IMR-90 (cell line): ENCODE measurements around the gene GRAMD4. TPM values are rescaled to one million over a fixed set of nuclear protein-coding genes. Genes with fewer than 3 reads are reported as not detected.

Source experiments
- ATAC-seq: fragments of 200-7000 bp; cut with Tn5 transposase; 2 replicates; pipeline ENCODE4 v1.9.1; 2020; ENCODE audit warnings: low read depth, mild to moderate bottlenecking, moderate library complexity
- BruUV-seq: library from RNA; stranded (reverse); fragments of 400-500 nt; replicated peaks from 2 replicates; lab custom pipeline; 2021; lab: Mats Ljungman, UMichigan
- CTCF ChIA-PET: fragments of 300-600 bp; formaldehyde crosslinking; extraction: SDS; loops from one replicate; lab custom pipeline; 2021; ENCODE audit warnings: antibody characterized with exemption; lab: Yijun Ruan, JAX
- POLR2A ChIA-PET: fragments of 300-600 bp; sonication (Branson Sonifier 250); formaldehyde crosslinking; loops from one replicate; lab custom pipeline; 2022; ENCODE audit warnings: antibody characterized with exemption; ENCODE audit not compliant: unreplicated experiment; lab: Charles Lee
- DNase-seq: peaks from one replicate; pipeline ENCODE4 v3.0.0; 2013
- H2AFZ ChIP-seq: replicated peaks from 2 replicates; pipeline ENCODE3; 2013; ENCODE audit warnings: low read length, mild to moderate bottlenecking; ENCODE audit not compliant: poor library complexity
- H2AK5ac ChIP-seq: 2 replicates; pipeline ENCODE4 v1.6.1; 2013; ENCODE audit warnings: low read depth, low read length, inconsistent platforms
- H2AK9ac ChIP-seq: replicated peaks from 2 replicates; pipeline ENCODE3; 2013; ENCODE audit warnings: mild to moderate bottlenecking, low read depth, low read length, moderate library complexity; ENCODE audit not compliant: poor library complexity
- H2BK120ac ChIP-seq: 2 replicates; pipeline ENCODE4 v1.6.1; 2013; ENCODE audit warnings: low read depth, low read length, inconsistent platforms
- H2BK15ac ChIP-seq: 3 replicates; pipeline ENCODE4 v1.6.1; 2013; ENCODE audit warnings: low read depth, low read length, inconsistent platforms
- H2BK20ac ChIP-seq: 2 replicates; pipeline ENCODE4 v1.6.1; 2013; ENCODE audit warnings: low read depth, mild to moderate bottlenecking, inconsistent platforms, low read length, moderate library complexity
- H2BK5ac ChIP-seq: 2 replicates; pipeline ENCODE4 v1.6.1; 2013; ENCODE audit warnings: mild to moderate bottlenecking, low read depth, low read length, inconsistent platforms; ENCODE audit not compliant: poor library complexity, severe bottlenecking
- H3K14ac ChIP-seq: replicated peaks from 2 replicates; pipeline ENCODE4 v1.6.1; 2013; ENCODE audit warnings: low read depth, low read length, inconsistent platforms
- H3K18ac ChIP-seq: 2 replicates; pipeline ENCODE4 v1.6.1; 2013; ENCODE audit warnings: low read depth, low read length, control low read depth
- H3K23ac ChIP-seq: 2 replicates; pipeline ENCODE4 v1.6.1; 2013; ENCODE audit warnings: low read depth, low read length, inconsistent platforms
- H3K27ac ChIP-seq: 2 replicates; pipeline ENCODE4 v1.5.1; 2013; ENCODE audit warnings: mild to moderate bottlenecking, control low read depth, low read length; ENCODE audit not compliant: insufficient read depth
- H3K27me3 ChIP-seq: 2 replicates; pipeline ENCODE4 v1.6.1; 2013; ENCODE audit warnings: low read length; ENCODE audit not compliant: control insufficient read depth, insufficient read depth
- H3K36me3 ChIP-seq: 2 replicates; pipeline ENCODE4 v1.6.1; 2013; ENCODE audit warnings: low read length, mixed read lengths; ENCODE audit not compliant: control insufficient read depth, insufficient read depth
- H3K4ac ChIP-seq: 2 replicates; pipeline ENCODE4 v1.6.1; 2013; ENCODE audit warnings: low read depth, low read length, inconsistent platforms
- H3K4me1 ChIP-seq: 2 replicates; pipeline ENCODE4 v1.6.1; 2013; ENCODE audit warnings: low read length, mixed read lengths; ENCODE audit not compliant: control insufficient read depth, insufficient read depth
- H3K4me2 ChIP-seq: 2 replicates; pipeline ENCODE4 v1.6.1; 2013; ENCODE audit warnings: low read depth, mild to moderate bottlenecking, control low read depth, low read length, moderate library complexity
- H3K4me3 ChIP-seq: 2 replicates; pipeline ENCODE4 v1.5.1; 2013; ENCODE audit warnings: low read depth, mild to moderate bottlenecking, control low read depth, low read length, moderate library complexity; ENCODE audit not compliant: insufficient read depth
- H3K56ac ChIP-seq: 2 replicates; pipeline ENCODE4 v1.6.1; 2013; ENCODE audit warnings: low read length, inconsistent platforms; ENCODE audit not compliant: insufficient read depth; ENCODE audit errors: extremely low read depth
- H3K79me1 ChIP-seq, 2 experiments: 2 replicates each; pipeline ENCODE4 v1.6.1; 2013; ENCODE audit warnings: low read length in 2 of 2, inconsistent platforms in 1 of 2, low read depth in 1 of 2
- H3K9ac ChIP-seq: 2 replicates; pipeline ENCODE4 v1.6.1; 2013; ENCODE audit warnings: low read depth, low read length, control low read depth
- H3K9me1 ChIP-seq: 2 replicates; pipeline ENCODE4 v1.6.1; 2013; ENCODE audit warnings: low read length, inconsistent platforms; ENCODE audit not compliant: insufficient read depth
- H3K9me3 ChIP-seq: 2 replicates; pipeline ENCODE4 v1.6.1; 2013; ENCODE audit warnings: low read length; ENCODE audit not compliant: control insufficient read depth, insufficient read depth
- H4K20me1 ChIP-seq: 2 replicates; pipeline ENCODE4 v1.6.1; 2013; ENCODE audit warnings: low read length, inconsistent platforms; ENCODE audit not compliant: insufficient read depth
- H4K5ac ChIP-seq: 2 replicates; pipeline ENCODE4 v1.6.1; 2013; ENCODE audit warnings: mild to moderate bottlenecking, low read depth, low read length, control low read depth
- H4K8ac ChIP-seq, 2 experiments: 2 replicates each; pipeline ENCODE4 v1.6.1; 2013; ENCODE audit warnings: low read depth in 2 of 2, low read length in 2 of 2, control low read depth in 1 of 2, inconsistent platforms in 1 of 2
- H4K91ac ChIP-seq: 2 replicates; pipeline ENCODE4 v1.6.1; 2013; ENCODE audit warnings: low read depth, low read length, inconsistent platforms; ENCODE audit not compliant: insufficient read depth
- BHLHE40 ChIP-seq: fragments of 150-350 bp; IDR thresholded peaks from 2 replicates; pipeline ENCODE4 v1.6.1; 2016; ENCODE audit warnings: mild to moderate bottlenecking, low read depth, low read length
- CEBPB ChIP-seq: IDR thresholded peaks from 2 replicates; pipeline ENCODE4 v1.6.1; 2012; ENCODE audit warnings: low read depth, low read length, improper control_type of control experiment
- CHD1 ChIP-seq: IDR thresholded peaks from 2 replicates; pipeline ENCODE4 v1.6.1; 2012; ENCODE audit warnings: low read depth, low read length, improper control_type of control experiment
- FOS ChIP-seq: fragments of 150-350 bp; IDR thresholded peaks from 2 replicates; pipeline ENCODE4 v1.6.1; 2016; ENCODE audit warnings: low read depth, low read length
- MXI1 ChIP-seq: IDR thresholded peaks from 2 replicates; pipeline ENCODE4 v1.6.1; 2012; ENCODE audit warnings: low read depth, mild to moderate bottlenecking, low read length, moderate library complexity, borderline replicate concordance
- NFE2L2 ChIP-seq: fragments of 150-350 bp; IDR thresholded peaks from 2 replicates; pipeline ENCODE4 v1.6.1; 2016; ENCODE audit warnings: low read depth, mild to moderate bottlenecking, low read length
- RCOR1 ChIP-seq: IDR thresholded peaks from 2 replicates; pipeline ENCODE4 v1.6.1; 2012; ENCODE audit warnings: mild to moderate bottlenecking, low read length, improper control_type of control experiment; ENCODE audit not compliant: insufficient replicate concordance
- RFX5 ChIP-seq: IDR thresholded peaks from 2 replicates; pipeline ENCODE4 v1.8.0; 2012; ENCODE audit warnings: low read depth, mild to moderate bottlenecking, low read length, moderate library complexity
- SMC3 ChIP-seq: fragments of 150-350 bp; IDR thresholded peaks from 2 replicates; pipeline ENCODE4 v1.6.1; 2016; ENCODE audit warnings: low read depth, mild to moderate bottlenecking, antibody characterized with exemption, low read length, moderate library complexity
- WGBS, 2 experiments: methylation state at CpG; one replicate each; pipeline versions ENCODE4 v1.1.5 to v1.1.7; 2013; ENCODE audit warnings: missing lambda C conversion rate in 2 of 2; ENCODE audit not compliant: insufficient read length in 1 of 2; ENCODE audit errors: extremely low coverage in 2 of 2; 5-methylcytosine and 5-hydroxymethylcytosine counted together
- dilution Hi-C: fragments of 300-500 bp; cut with HindIII; formaldehyde crosslinking; loops from one replicate; pipeline ENCODE4 v1.14.3; 2018; ENCODE audit warnings: low sequenced_read_pairs; ENCODE audit not compliant: unreplicated experiment
- in situ Hi-C: fragments of 300-500 bp; cut with MboI; formaldehyde crosslinking; loops from 3 replicates; pipeline ENCODE4 v1.14.3; 2019; ENCODE audit warnings: low sequenced_read_pairs, inconsistent platforms, mixed read lengths
- intact Hi-C: fragments of 100-400 bp; cut with micrococcal nuclease; formaldehyde crosslinking; loops from 2 replicates; pipeline ENCODE4 v1.10.0; 2022
- polyA plus RNA-seq, 3 experiments: library from polyadenylated mRNA; depleted of rRNA; stranded (reverse); fragments of >200 nt; gene quantifications; 2 replicates each; pipeline ENCODE4 v1.2.3, GENCODE V29; 2012; ENCODE audit warnings: low replicate concordance in 1 of 3
- total RNA-seq: library from RNA; depleted of rRNA; stranded (reverse); fragments of >200 nt; gene quantifications from 2 replicates; pipeline ENCODE4 v1.2.3, GENCODE V29; 2012
- TF ChIP-seq, protein P1 (sequence below): fragments of 150-350 bp; IDR thresholded peaks from 2 replicates; pipeline ENCODE4 v1.6.1; 2016; ENCODE audit warnings: low read depth, mild to moderate bottlenecking, low read length, moderate library complexity, borderline replicate concordance
- TF ChIP-seq, protein P2 (sequence below): fragments of 150-350 bp; IDR thresholded peaks from 2 replicates; pipeline ENCODE4 v1.6.1; 2017; ENCODE audit warnings: mild to moderate bottlenecking, antibody characterized with exemption, low read length, low read depth

Gene GRAMD4
- total and polyA plus RNA-seq, 2 of the 4 experiments (the other 2 are of a cell fraction) = 2.7 to 5.8 TPM

DNA sequence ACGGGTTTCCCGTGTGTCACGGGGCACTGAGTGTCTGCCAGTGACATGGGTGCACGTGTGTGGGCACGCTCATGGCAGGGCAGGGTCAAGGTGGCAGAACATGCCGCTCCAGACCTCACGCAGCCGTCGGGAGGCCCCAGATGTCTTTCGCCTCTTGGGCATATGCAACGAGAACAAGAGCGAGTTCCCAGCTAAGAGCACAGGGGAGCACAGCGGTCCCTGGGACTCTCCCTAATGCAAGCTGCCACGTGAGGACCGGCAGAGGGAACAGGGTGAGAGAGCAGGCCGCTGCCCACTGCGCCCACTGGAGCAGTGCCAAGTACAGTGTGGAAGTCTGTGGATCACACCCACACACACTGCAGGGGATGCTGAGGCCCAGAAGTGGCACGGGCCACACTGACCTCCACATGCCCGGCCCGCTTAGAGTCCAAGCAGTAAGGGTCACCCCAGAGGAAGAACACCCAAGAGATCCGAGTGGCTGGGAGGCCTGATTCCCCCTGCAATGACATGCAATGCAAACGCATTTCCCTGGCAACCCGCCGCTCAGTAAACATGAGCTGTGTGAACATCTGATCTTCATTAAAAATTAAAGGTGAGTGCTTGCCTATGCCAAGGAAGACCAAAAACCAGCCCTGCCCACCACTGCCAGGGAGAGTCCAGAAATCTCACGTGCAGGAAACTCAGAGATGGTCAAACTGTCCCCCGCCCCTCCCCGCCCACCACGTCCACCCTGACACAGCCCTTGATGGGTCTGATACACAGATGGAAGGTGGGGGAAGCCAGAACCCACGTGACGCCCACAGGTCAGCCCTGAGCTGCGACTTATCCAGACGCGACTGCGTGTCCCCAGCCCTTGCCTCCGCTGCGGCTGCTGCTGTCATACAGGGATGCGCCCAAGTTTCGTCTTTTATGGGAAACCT lies 106.1 kb downstream of the GRAMD4 start (continued):
- no peak for TF ChIP-seq NFE2L2

DNA sequence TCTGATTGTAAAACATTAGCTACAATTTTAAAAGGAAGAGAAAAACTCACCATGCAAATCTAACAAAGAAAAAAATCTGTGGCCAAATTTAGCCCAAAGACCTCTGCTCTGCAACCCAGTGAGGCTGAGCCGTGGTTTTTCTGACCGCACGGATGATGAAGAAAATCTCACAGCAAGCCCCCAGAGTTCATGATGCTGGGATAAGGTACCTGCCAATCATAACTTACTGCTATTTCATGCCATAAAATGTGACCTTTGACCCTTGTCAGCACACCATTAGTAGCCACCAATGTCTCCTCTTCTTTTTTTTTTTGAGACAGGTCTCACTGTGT lies 106.8 kb downstream of the GRAMD4 start:
- Histone ChIP-seq H2BK120ac (no peak overlapping the region), H3K4me1 (peaks cover 14% of the 10 kb centered on the region), H3K36me3 (peaks cover 35% of the 10 kb centered on the region), H3K18ac (no peak overlapping the region), H3K4ac (no peak overlapping the region), H3K23ac (no peak overlapping the region), H4K8ac (no peak overlapping the region), H2BK15ac (no peak overlapping the region), H2AK9ac (no peak overlapping the region), H2BK5ac (no peak overlapping the region), H3K4me2 (no peak overlapping the region), H3K56ac (no peak overlapping the region), H3K9me3 (no peaks in the 10 kb centered on the region), H3K27me3 (no peaks in the 10 kb centered on the region), H4K20me1 (peaks cover 79% of the 10 kb centered on the region), H2BK20ac (no peak overlapping the region), H3K9ac (no peak overlapping the region), H2AK5ac (no peak overlapping the region), H3K79me1 (peaks cover 19 to 89% of the 10 kb centered on the region in 2 experiments), H3K9me1 (peaks cover 6% of the 10 kb centered on the region), H3K4me3 (no peak overlapping the region), H3K27ac (no peak overlapping the region), H3K14ac (no peak overlapping the region), H4K5ac (no peak overlapping the region), H4K91ac (no peak overlapping the region), H2AFZ (no peak overlapping the region)
- ChIA-PET CTCF (no interaction called here), POLR2A (no interaction called here)
- DNase-seq (no peak), ATAC-seq (no peak)
- dilution Hi-C loops = no loop called here
- TF ChIP-seq CEBPB = no peak
- TF ChIP-seq RCOR1 = no peak
- TF ChIP-seq, protein P1, sequence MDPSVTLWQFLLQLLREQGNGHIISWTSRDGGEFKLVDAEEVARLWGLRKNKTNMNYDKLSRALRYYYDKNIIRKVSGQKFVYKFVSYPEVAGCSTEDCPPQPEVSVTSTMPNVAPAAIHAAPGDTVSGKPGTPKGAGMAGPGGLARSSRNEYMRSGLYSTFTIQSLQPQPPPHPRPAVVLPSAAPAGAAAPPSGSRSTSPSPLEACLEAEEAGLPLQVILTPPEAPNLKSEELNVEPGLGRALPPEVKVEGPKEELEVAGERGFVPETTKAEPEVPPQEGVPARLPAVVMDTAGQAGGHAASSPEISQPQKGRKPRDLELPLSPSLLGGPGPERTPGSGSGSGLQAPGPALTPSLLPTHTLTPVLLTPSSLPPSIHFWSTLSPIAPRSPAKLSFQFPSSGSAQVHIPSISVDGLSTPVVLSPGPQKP = no peak
- TF ChIP-seq CHD1 = no peak
- no peak for TF ChIP-seq RFX5
- TF ChIP-seq, protein P2, sequence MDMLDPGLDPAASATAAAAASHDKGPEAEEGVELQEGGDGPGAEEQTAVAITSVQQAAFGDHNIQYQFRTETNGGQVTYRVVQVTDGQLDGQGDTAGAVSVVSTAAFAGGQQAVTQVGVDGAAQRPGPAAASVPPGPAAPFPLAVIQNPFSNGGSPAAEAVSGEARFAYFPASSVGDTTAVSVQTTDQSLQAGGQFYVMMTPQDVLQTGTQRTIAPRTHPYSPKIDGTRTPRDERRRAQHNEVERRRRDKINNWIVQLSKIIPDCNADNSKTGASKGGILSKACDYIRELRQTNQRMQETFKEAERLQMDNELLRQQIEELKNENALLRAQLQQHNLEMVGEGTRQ = no peak
- no peak for TF ChIP-seq BHLHE40
- no peak for TF ChIP-seq SMC3
- no peak for TF ChIP-seq MXI1
- no peak for TF ChIP-seq FOS
- BruUV-seq = no TSS peak
- WGBS, 2 experiments = 100% methylated on average over 3 of the region's 3 CpGs; no CpG with 5 or more reads in 1 of the 2 experiments
- in situ Hi-C loops = no loop called here
- intact Hi-C loops = no loop called here
